ENCODE data around the gene SCGN.

Gene SCGN, protein sequence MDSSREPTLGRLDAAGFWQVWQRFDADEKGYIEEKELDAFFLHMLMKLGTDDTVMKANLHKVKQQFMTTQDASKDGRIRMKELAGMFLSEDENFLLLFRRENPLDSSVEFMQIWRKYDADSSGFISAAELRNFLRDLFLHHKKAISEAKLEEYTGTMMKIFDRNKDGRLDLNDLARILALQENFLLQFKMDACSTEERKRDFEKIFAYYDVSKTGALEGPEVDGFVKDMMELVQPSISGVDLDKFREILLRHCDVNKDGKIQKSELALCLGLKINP

DNA sequence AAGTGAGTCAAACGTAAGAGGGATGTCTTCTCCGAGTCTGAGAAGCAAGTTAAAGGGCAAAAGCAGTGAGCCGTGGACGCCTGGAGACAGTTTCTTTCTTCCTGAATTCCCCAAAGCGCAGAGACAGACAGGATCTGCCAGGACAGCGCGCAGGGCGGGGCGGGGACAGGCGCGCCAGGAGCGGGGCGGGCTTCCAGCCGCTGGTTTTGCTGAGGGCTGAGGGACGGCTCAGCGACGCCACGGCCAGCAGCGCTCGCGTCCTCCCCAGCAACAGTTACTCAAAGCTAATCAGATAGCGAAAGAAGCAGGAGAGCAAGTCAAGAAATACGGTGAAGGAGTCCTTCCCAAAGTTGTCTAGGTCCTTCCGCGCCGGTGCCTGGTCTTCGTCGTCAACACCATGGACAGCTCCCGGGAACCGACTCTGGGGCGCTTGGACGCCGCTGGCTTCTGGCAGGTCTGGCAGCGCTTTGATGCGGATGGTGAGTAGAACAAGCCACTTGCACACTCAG, at the start of gene SCGN:
Gene SCGN, plus strand, starts transcription at position 209 of the 509 bp plus-strand sequence. Its CDS starts 189 bp downstream, at position 398.
- peak; percentile 27 for DNase-seq (ENCODE audit: low read depth)

DNA sequence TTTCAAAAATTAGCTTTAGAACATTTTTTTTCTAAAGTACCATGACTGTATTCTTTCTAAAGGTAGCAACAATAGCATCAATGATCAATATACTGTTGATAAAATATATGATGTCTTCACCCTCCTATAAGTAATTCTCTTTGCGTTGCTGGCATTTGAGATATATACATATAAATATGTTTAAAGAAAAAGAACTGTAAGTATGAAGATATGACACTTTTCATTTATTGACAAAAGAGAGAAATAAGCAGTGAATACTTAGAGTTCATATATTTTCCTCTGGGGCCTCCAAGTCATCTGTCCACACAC, 49.4 kb upstream of the SCGN start:
- DNase-seq (ENCODE audit: low read depth): no peak

DNA sequence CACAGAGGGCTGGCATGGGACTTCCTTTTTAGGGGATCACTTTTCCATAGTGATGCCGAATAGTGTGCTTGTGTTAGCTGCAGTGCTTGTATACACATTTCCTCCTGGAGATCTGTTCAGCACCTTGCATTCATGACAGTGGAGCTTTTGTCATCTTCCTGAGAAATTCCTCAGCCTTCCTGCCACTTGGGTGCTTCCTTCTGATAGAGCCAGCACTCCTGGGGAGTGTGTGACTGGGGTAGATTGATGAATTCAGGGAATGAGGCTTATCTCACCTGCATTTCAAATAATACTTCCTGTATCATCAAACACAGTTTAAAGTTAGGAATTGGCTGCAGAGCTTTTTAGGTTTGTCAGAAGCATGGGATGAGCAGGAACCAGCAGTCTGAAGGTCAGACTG, 48.8 kb upstream of the SCGN start:
- no peak for DNase-seq (ENCODE audit: low read depth)

DNA sequence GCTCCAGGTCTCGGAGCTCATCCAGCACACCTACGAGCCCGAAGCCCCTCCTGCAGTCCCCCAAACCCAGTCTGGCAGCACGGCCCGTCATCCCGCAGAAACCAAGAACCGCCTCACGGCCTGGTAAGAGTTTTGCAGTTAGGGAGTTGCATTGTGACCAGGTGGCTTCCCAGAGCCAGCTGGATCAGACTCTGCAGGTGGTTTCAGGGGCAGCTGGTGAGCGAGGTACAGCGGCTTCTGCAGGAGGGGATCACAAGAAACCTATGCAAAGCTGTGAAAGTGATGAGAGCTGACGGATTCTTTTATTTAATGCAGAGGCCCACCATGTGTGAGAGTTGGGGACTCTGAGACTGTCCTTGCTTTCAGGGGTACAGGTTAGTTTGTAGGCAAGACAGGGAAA, 45.9 kb upstream of the SCGN start:
- no peak for DNase-seq (ENCODE audit: low read depth)

DNA sequence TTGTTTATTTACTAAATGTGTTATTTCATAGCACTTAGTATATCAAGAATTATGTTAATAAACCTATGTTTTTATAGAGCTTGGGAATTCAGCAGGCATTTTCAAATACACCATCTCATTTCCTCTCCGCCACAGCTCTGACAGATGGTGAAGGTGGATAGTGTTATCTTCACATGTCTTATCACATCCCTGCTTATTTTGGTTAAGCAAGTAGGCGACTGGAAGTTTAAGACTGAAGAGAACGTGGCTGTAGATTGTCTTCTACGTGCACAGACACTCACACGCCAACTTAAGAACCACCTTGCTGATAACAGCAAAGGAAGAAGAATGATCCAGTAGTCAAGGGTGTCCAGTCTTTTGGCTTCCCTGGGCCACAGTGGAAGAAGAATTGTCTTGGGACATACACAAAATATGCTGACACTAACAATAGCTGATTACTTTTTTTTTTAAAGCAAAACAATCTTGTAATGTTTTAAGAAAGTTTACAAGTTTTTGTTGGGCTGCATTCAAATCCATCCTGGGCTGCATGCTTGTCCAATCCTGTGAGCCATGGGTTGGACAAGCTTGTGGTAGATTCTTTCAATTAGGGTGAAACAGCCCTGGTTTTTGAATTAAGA, 43.3 kb upstream of the SCGN start:
- no peak for DNase-seq (ENCODE audit: low read depth)

DNA sequence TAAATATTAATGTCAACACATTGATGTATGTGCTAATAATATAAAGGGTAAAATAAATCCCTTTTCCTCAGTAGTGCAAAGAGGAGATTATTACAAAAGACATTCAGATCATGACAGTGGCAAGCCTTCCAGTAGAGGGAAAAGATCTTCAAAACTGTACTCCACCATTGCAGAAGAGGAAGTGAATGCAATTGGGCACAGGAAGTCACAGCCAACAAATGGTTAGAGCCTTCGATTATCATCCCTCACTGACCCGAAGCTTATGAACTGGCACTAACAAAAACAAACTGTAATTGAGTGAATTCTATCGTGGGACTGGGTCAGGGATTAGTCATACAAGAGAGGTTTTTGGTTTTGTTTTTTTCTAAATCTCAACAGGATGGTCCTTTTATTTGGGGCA, 39.3 kb upstream of the SCGN start:
- DNase-seq (ENCODE audit: low read depth): no peak

DNA sequence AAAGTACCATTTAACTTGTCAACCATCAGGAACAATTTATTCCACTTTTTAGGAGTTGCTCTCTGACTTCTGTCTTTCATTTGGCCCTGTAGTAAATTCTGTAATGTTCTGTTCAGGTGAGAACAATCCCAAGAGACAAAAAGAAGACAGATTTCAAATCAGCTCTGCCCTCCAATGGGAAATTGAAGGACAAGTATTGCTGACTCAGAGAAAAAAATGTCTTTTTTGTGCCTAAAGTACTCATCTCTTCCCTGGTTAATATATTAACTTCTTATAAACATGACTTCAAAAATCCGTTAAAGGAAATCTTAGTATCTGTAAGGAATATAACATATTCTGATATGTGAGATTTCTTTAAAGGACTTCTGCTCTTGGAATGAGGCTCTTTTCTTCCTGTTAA, 38.6 kb upstream of the SCGN start:
- no peak for DNase-seq (ENCODE audit: low read depth)

DNA sequence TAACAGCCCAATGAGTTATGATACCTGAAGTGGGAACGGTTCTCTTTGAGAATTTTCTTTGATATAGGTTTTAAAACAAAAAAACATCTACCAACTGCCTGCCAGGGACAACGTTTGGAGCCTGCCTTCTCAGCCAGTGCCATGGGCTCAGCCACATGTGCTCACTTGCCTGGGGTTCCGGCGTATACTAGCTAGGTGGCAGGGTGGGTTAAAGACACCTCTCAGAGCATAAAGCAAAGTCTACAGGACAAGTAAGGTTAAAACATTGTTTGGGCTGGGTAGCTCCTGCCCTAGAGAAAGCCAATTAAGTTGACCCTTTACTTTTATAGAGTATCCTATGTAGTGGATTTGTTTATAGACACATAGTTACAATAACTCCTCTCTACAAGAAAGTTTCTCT, 38.0 kb upstream of the SCGN start:
- no peak for DNase-seq (ENCODE audit: low read depth)

DNA sequence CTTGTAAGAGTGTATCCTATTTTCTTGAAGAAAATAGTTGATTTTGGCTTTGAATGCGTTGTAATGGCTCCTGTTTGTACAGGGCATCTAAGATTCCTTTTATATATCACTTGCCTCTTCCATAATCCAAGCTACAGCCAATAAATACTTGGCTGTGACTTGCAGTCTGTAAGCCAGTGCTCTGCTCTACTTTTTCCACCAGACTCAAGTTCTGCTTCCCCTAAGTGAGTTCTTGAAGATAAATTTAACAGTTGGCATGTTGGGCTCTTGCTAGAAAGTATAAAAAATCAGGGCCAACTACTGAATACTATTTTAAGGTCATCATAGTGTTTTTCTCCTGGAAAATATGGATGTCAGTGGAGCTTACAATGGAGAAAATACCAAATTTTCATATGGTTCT, 36.5 kb upstream of the SCGN start:
- no peak for DNase-seq (ENCODE audit: low read depth)

DNA sequence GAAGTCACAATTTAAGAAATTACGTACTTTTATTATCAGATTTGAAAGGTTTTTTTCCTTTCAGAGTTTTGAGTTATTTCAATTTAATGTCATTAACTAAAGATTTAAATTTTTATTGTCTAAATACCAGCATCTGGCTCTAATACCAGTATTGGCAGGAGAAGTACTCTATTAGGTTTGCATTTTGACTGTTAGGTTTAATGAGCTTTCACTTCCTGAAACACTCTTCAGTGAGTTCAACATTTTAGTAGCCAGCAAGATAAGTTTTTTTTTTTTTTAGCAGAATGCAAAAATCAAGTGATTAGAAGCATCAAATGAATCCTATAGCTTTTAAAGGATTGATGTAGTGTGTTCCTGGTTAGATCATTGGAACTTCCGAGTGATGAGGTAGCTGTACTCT, 34.0 kb upstream of the SCGN start:
- no peak for DNase-seq (ENCODE audit: low read depth)

DNA sequence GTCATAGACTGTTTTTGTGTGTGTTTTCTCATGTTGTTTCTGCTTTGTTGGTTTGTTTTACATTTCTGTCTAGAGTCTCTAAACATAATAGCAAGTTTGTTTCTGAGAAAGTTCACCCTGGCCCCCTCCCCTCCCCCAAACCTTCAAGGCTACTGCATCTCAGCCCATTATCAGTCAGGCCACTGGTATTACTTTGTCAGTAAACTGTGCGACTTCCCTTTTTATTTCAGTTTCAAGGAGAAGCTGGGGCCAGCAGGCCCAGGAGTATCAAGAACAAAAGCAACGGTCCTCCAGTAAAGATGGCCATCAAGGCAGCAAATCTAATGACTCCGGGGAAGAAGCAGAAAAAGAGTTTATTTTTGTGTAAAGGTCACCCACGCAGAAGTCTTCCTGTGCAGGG, 32.8 kb upstream of the SCGN start:
- no peak for DNase-seq (ENCODE audit: low read depth)

DNA sequence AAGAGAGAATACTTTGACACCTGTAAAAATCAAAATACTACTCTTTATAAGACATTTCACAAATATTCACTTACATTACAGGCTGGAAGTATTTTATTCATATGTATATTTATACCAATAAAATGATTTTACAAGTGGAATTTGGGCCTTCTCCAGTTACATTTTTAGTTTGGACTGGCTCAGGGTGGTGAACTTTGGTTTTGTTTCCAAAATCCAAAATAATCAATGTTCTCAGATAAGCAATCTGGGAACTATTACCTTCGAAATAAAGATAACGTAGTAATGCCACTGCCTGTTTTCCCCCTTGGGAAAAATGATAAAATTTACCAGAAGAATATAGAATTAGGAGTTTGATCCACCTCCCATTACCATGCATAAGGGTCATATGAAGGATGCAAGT, 31.6 kb upstream of the SCGN start:
- DNase-seq (ENCODE audit: low read depth): no peak

DNA sequence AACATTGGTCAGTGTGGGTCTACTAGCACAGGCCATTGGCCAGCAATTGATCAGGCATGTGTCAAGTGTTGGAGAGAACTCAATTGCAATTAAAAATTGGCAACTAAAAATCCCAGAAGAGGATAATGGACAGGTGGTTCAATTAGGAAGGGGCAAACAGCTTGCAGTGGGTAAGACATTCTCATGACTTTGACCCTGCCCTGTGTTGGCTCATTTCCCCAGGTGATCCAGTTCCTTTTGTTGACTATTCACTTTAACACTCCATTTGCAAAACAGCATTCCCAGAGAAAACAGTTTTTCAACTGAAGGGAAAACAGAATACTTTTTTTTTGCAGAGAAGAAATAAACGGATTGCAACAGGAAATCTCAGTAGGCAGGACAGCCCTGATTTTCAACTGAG, 28.9 kb upstream of the SCGN start:
- no peak for DNase-seq (ENCODE audit: low read depth)

DNA sequence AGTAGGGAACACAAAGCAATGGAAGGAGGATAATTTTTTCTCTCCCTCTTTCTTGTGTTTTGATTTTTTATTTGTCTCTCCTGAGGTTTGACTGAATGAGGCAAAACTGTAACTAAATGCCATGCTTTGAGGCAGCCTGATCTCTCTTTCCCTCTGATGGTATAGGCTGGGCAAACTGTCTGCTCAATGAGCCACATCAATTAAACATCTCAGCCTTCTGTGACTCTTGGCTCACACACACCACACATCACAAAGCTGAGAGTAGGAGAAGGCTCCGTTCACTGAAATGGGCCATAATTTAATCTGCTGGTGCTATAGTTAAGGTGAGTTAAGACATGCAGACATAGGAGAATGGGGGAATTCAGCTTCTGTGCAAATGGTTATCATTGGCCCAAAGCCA, 28.1 kb upstream of the SCGN start:
- no peak for DNase-seq (ENCODE audit: low read depth)

DNA sequence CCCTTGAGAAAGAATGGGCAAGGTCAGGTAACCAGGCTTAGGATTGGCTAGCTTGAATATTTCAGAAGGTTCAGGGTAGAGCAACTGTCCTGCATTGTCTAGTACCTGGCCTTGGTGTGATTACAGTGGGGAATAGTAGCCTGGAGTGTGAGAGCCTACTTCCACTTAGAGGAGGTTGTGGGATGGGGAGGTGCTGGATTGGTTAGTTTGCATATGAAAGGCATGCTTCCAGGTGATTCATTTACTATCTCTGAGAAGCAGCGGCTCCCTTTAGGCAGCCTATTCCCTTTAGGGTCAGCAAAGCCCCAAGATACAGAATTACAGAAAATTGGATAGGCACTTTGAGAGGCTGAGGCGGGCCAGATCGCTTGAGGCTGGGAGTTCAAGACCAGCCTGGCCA, 25.0 kb upstream of the SCGN start:
- no peak for DNase-seq (ENCODE audit: low read depth)

DNA sequence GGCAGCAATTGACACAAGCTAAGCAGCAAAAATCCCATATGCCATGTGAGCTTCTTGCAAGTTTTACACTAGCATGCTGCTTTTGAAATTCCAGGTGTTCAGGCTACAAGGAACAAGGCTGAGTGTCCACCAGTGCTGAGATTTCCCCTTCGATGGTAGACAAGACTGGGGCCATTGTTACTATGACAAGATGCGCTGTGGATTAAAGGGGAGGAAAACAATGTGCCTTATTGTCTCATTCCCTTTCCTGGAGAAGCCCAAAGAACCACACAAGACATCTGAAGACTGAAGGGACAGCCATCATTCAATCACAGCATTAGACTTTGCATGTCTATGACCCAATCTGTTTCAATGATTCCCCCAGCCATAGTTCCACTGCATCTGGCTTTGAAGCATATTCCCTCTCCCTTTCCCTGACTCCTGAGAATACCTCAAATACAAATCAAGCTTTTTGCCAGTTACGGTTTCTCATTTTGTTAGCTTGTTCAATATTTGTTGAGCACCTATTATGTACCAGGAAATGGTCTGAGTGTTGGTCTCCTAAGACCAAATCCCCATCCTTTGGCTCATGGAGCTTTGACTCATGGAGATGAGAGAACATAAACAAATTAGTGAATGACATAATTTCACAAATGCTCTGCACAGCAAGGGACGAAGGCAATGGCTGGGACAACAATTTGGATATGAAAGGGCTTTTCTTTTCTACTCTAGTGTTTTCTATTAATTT, 23.4 kb upstream of the SCGN start:
- DNase-seq (ENCODE audit: low read depth): no peak

DNA sequence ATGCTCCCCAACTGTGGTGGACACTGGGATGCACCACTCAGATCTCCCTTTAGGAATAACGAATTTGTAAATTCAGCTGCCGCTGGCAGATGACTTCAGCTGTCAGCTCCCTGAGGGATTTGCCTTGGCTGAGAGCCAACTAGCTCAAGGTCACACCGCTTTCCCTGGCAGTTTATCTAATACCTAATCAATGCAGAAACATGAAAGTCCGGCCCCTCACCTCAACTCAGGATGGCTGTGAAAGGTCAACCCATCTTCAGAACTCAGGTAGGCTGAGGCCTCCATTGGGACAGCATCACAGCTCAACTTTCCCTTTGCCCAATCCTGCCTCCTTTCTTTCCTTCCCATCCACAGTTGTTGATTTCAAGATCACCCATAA, 22.8 kb upstream of the SCGN start:
- no peak for DNase-seq (ENCODE audit: low read depth)

DNA sequence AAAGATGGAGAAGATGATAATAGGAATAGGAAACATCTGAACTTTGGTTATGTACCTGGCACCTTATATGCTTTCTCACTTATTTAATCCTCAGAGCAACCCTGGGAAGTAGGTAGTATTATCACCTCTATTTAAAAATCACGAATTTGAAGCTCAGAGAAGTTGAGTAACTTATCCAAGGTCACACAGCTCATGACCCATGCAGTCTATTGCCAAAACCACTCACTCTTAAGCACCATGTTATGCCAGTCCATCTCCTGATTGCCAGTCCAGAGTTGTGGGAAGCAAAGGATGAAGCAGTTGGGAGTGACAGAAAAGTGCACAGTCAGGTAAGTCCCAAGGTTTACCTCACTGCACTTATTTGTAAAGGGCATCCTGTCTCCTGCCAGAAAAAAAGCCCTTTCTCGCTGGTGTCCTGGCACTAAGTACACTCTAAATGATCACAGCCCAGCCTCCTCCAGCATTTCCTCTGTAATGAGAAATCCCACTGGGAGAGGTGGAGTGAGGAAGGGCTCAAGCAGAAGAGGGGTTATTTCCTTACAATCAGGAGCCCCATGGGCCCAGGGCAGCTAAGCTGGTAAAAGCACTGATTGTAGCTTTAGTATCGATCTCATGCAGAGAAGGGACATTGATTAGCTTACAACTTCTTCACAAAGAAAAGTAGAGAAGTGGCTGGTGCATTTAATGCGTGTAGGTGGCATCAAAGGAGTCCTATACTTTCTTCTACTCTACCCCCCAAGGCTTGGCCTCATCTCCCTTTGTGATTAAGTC, 21.3 kb upstream of the SCGN start:
- DNase-seq (ENCODE audit: low read depth): no peak

DNA sequence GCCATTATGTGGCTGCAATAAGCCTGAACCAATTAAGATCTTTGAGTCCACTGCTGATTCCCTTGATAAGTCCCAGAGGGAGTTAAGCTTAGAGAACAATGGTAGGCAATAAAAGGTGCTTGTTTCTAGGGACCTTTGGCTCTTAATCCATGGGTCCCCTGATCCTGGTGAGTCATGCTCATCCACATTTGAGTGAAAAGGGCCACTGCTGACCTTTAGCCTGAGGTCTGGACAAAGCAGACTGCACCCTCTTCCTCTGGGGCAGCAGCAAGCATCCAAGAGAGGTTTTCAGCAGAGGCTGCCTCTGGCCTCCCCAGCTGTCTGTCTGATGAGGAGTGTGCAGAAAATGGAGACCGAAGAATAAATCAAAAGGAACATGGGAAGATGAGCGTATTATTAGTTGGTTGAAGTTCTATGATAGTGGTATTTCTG, 16.1 kb upstream of the SCGN start:
- no peak for DNase-seq (ENCODE audit: low read depth)

DNA sequence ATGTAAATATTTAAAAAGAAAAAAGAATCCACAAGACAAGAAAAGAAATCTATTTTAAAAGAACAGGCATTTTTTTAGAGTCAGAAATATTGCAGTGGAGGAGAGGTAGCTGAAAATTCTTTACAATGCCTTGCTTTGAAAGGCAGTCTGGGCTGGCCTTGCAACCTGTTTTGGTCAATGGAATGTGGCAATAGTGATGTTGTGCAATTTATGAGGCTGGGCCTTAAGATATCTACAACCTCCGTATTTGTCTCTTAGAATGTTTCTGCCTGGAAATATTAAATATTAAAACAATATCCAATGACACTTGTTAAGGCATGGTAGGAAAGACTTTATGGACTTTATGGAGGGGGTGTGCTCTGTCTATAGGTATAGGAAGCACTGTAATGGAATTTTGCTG, 14.8 kb upstream of the SCGN start:
- DNase-seq (ENCODE audit: low read depth): no peak

DNA sequence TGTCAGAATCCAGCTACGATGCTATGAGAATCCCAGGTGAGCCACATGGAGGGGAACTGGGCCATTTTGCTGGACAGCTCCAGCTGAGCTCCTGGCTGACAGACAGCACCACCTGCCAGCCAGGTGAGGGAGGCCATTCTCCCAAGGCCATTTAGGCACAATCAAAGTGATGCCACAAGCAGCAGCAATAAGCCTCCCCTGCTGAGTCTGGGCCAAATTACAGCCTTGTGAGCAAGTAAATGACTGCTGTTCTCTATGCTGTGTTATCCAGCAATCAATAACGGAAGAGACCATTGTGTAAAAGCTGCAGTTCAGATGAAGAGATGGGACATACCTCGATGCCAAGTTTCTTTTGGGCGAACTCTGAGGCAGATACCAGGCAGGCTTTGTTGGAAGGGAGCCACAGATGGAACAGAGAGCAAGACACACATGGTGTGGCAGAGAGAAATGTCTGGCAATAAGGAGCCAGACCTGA, 14.0 kb upstream of the SCGN start:
- no peak for DNase-seq (ENCODE audit: low read depth)

DNA sequence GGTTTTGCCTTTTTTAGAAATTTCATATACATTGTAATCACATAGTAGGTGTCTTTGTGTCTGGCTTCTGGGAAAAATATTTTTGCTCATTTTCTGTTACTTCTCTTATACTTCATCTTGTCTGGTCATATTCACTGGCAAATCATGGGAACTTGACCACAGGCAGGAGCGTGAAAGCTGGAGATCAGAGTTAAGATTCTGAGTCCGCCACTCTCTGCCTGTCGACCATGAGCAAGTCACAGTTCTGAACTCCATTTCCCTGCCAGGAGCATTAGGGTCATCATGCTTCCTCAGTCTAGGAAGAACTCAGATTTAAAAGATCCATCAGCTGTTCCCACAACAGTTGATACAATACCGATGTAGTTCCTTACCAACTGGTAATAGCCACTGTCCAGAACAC, 12.4 kb upstream of the SCGN start:
- DNase-seq (ENCODE audit: low read depth): no peak

DNA sequence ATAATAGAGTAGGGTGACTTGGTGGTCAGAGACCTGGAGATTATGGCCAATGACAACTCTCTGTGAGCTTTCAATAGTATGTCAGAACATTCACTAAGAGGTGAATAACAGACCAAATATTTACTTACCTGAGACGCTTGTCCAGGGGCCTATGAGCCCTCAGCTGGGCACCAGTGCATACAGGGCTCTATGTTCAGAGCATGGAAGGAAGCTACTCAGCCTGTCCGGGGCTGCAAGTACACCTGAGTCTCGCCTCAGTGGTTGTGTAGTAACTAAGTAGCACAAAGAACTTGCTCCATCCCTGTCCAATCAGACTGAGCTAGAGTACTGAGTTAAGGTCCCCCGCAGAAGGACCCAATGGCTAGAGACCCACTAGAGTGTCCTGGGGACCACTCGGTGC, 11.6 kb upstream of the SCGN start:
- DNase-seq (ENCODE audit: low read depth): no peak
